ENCODE results near the gene PPP4R3B.
"Not testable (repeated sequence)": the region's sequence is repeated elsewhere in the genome, so short reads cannot be mapped to it uniquely, and the experiment has no call there.

The PPP4R3B gene

DNA sequence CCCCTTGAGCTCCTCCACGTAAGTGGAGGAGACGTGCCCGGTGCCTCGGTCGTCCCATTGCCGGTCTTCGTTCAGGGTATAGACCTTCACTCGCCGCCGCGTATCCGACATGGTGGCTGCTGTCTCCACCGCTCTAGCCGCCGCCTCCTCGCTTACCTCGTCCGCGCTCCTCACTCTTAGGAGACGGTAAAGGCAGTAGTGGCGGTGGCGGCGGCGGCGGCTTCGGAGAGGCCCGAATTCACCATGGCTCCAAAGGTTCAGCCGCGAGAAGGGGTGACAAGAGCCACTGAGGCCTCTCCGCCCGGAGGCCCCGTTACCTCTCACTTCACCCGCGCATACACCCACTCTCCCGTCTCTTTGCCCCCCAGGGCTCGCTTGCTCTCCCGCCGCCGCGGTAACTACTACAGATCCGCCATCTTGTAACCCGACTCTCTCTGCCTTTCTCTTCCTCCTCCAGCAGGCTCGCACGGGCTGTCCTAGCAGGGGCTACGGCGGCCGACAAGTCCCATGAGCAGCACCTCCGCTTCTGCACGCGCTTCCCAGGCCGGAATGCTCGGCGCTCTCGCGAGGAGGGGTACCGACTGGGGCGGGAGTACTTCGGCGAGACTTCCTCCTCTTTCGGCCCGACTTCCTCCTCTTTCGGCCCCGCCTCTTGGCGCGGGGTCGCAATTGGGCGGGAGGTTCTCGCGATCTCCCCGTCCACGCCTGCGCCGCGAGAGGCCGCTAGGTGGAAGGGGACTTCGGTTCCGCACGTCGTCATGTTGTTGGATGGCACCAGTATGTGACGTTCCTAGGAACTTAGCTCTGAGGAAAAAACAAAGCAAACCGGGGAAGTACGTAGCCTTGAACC lies at the start of gene PPP4R3B:
TSS of gene PPP4R3B (minus strand) at position 448 of the 850 bp plus-strand sequence. CDS start at position 111, 337 bp downstream.
- peak; percentile 85 for DNase-seq (ENCODE audit: low spot score)

DNA sequence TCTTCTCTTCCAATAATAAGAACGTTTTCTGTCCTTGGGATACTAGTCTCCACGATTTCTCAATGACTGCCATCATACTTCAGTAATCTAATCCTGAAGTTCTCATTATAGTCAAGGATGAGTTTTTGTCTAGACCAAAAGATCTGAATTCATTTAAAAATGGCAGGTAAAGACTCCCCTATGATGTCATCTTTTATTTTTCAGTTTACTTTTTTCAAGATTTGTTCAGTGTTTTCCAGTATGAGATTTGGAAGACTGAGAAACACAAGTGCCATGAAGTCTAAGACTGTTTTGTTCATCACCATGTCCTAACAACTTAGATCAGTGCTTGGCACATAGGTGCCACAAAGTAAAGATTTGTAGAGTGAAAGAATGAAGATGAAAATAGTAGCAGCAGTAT lies 35.8 kb upstream of the PPP4R3B start:
- DNase-seq (ENCODE audit: low spot score): no peak

DNA sequence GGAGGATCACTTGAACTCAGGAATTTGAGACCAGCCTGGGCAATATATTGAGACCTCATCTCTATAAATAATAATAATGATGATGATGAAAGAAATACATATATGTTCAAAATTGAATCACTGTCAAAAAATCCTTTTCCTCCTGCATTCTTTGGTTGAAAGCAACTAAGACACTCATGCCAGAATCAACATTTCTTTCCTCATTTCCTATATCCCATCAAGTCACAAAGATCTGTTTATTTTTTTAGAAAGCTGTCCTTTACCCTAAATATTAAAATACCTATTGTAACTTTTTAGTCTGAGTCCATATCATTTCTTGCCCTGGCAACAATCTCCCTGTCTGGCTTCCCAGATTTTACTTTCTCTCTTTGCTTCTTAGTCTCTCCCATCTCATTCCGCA lies 31.8 kb upstream of the PPP4R3B start:
- no peak for DNase-seq (ENCODE audit: low spot score)

DNA sequence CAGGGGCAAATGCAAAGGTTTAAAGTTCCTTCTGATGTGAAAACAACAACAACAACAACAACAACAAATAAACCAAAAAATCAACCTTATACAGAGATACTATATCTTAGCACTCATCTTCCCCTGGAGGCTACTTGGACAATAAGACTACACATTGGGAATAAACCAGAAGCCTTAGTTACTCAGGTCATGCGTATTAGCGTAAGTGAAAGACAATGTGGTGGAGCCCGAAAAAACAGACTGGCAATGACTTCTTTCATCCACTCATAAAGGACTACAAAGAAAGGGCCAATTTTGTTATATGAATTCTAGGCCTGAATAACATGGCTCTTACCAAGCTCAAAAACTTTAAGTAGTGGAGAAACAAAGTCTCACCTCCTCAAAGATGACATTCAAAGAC lies 19.4 kb upstream of the PPP4R3B start:
- no peak for DNase-seq (ENCODE audit: low spot score)

- no peak for DNase-seq (ENCODE audit: low spot score)
These were observed 11.5 kb upstream of the PPP4R3B start for GRCh38 chr2:55628931-55629330.

- no peak for DNase-seq (ENCODE audit: low spot score)
These were observed 10.5 kb upstream of the PPP4R3B start for GRCh38 chr2:55627915-55628314.

DNA sequence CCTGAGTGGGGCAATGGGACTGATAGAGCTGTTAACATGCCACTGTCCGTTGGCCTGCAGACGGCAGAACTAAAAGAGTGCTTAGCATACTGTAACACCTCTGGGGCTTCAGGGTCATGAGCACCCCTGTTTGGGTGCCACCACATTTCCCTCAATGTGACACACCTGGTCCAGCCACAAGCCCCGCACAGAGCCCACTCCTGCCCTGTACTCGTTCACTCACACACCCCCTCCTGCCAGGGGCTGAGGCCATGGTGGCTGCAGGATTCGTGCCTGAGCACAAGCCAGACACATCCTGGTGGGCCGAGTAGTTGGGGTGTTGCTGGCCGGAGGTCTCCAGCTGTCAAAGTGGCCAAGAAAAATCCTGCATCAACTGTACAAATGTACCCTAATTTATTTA lies 4.4 kb upstream of the PPP4R3B start:
- DNase-seq (ENCODE audit: low spot score): no peak

DNA sequence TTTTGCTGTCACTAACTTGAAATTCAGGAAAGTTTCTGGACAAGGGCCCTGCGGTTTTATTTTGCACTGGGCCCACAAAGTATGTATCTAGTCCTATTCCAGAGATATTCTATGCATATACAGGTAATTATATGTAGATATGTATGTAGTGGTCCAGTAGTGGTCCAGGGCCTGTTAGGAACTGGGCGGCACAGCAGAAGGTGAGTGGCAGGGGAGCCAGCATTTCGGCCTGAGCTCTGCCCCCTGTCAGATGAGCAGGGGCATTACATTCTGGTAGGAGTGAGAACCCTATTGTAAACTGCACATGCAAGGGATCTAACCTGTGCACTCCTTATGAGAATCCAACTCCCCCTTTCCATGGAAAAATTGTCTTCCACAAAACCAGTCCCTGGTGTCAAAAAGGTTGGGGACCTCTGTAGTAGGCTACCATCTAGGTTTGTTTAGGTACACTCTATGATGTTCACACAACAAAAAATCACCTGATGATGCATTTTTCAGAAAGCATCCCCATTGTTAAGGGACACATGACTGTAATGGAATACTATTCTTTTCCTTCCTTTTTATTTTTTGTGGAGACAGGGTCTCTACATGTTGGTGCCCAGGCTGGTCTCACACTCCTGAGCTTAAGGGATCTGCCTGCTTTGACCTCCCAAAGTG lies 2.8 kb upstream of the PPP4R3B start:
- DNase-seq (ENCODE audit: low spot score): no peak

GRCh38 chr2:55618275-55619055 lies 1.0 kb upstream of the PPP4R3B start:
- peak; percentile 65 for DNase-seq (ENCODE audit: low spot score)

DNA sequence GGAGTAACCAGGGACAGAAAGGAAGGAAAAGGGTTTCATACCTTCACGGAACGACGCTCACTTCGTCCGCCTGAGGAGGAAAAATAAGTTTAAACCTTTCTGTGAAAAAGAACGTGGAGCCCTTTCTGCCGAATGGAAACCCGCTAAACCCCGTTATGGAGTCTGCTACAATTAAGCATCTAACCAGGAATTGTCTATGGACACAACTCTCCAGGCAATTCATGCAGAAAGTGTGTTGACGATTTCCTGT lies 528 bp upstream of the PPP4R3B start:
- no peak for DNase-seq (ENCODE audit: low spot score)

DNA sequence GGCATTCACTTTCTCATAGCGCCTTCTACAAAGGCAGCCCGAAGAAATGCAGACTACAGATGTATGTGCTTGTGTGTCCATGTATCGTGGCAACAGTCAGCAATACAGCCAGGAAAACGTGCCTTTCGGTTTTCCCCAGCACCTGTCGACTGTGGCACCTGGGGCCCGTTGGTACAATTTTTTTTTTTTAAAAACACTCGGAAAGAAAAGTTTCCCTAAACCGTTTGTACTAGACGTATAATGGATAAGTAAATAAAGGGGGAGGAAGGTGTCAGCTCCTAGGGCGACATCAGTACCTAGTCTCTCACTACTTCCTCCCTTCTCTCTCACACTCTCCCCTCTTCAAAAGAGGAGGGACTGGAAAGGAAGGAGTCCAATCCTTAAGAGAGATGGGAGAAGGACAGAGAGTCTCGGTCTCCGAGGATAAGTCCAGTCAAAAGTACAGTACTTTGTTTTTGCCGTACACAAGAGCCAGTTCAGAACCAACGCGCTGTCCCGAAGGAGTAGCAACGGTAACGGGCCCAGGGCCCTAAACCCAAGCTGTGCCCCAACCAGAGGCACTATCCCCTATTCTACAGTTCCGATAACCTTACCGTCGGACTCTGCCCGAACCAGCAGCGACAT lies 759 bp downstream of the PPP4R3B start:
- no peak for DNase-seq (ENCODE audit: low spot score)

GRCh38 chr2:55611997-55612396 lies 5.4 kb downstream of the PPP4R3B start:
- no peak for DNase-seq (ENCODE audit: low spot score)

- DNase-seq (ENCODE audit: low spot score): no peak
These were observed 6.3 kb downstream of the PPP4R3B start for GRCh38 chr2:55610954-55611743.

DNA sequence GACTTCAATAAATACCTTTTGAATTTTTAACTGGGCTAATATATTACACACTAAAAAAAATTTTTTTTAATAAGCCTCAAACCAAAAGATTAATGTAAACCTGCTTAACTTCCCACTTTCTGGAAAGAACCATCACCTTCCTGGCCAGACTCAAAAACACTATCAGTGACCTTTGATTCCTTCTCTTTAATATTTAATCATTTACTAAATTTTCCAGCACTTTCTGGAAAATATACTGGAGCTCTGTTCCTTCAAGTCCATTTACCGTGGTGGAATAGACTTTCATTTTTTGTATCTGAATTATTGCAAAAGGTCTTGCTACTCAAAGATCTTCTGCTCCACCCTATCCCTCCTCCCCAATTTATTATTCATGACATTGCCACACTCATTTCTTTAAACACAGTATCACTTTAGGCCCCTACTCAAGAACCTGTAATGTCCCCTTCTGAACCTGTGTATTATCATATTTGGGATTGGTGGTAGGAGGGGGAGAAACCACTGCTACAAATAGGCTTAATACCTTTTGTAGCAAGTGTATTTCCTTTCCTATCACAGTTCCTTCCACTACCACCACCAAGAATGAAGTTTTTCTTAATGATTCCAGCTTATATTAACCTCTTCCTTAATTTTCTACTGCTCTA lies 7.4 kb downstream of the PPP4R3B start:
- no peak for DNase-seq (ENCODE audit: low spot score)

- no peak for DNase-seq (ENCODE audit: low spot score)
These were observed 8.1 kb downstream of the PPP4R3B start for GRCh38 chr2:55609193-55609794.

GRCh38 chr2:55607717-55608116 lies 9.7 kb downstream of the PPP4R3B start:
- DNase-seq (ENCODE audit: low spot score): no peak

- DNase-seq (ENCODE audit: low spot score): no peak
These were observed 13.3 kb downstream of the PPP4R3B start for GRCh38 chr2:55604027-55604565.

- DNase-seq (ENCODE audit: low spot score): no peak
These were observed 15.6 kb downstream of the PPP4R3B start for GRCh38 chr2:55601849-55602248.

DNA sequence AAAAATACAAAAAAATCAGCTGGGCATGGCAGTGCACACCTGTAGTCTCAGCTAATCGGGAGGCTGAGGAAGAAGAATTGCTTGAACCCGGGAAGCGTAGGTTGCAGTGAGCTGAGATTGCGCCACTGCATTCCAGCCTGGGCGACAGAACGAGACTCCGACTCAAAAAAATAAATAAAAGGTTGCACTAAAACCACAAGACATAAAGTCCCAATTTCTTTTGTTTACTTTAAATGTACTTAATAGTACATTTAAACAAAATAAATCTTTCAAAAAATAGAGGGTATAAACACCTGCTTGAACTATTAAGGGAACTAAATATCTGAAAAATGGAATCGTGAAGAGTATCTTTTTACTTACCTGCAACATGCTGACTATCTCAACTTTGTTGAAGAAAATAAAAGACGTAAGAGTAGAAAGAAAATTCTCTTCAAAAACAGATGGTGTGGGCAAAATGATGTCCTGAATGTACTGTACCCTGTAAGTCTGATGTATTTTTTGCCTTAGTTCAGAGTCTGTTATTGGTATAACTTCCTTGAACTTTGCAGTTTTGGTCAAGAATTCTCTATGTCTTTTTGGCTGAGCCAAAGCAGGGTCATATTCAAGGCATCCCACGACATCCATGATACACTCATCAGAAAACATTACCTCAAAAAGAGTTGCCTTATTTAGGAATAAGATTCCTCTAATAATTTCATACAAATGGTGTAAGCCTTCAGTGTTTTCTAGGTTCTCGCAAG lies 19.2 kb downstream of the PPP4R3B start:
- DNase-seq (ENCODE audit: low spot score): no peak

- not testable (repeated sequence) for DNase-seq (ENCODE audit: low spot score)
These were observed 20.6 kb downstream of the PPP4R3B start for GRCh38 chr2:55596795-55597194.
